GM18520 (cell line): ENCODE data around the gene CAMSAP1.
"Not testable (repeated sequence)": the region's sequence is repeated elsewhere in the genome, so short reads cannot be mapped to it uniquely, and the experiment has no call there.

Experiments used
- ATAC-seq: cut with Tn5 transposase; IDR thresholded peaks from one replicate; pipeline ENCODE4 v1.9.1; 2021; ENCODE audit not compliant: unreplicated experiment

CAMSAP1 gene

GRCh38 chr9:135920973-135921585, 13.7 kb upstream of the CAMSAP1 start:
- ATAC-seq, result no peak

GRCh38 chr9:135920256-135920930, 13.0 kb upstream of the CAMSAP1 start:
- no peak for ATAC-seq

- ATAC-seq, result no peak
These were observed 12.1 kb upstream of the CAMSAP1 start for GRCh38 chr9:135919318-135919890.

GRCh38 chr9:135916227-135916626, 8.9 kb upstream of the CAMSAP1 start:
- not testable (repeated sequence) for ATAC-seq

- no peak for ATAC-seq
These were observed 7.6 kb upstream of the CAMSAP1 start for GRCh38 chr9:135914921-135915320.

GRCh38 chr9:135911233-135911632, 3.9 kb upstream of the CAMSAP1 start:
- not testable (repeated sequence) for ATAC-seq

GRCh38 chr9:135910757-135911156, 3.4 kb upstream of the CAMSAP1 start:
- ATAC-seq, result no peak

- ATAC-seq, result no peak
These were observed 2.9 kb upstream of the CAMSAP1 start for GRCh38 chr9:135910216-135910615.

- no peak for ATAC-seq
These were observed 2.0 kb upstream of the CAMSAP1 start for GRCh38 chr9:135909371-135909770.

GRCh38 chr9:135908754-135909204, 1.4 kb upstream of the CAMSAP1 start:
- no peak for ATAC-seq

- ATAC-seq, result no peak
These were observed 877 bp upstream of the CAMSAP1 start for GRCh38 chr9:135908093-135908753.

- ATAC-seq, result peak; percentile 3
These were observed 328 bp downstream of the CAMSAP1 start for GRCh38 chr9:135907006-135907430.

GRCh38 chr9:135906291-135907005, 898 bp downstream of the CAMSAP1 start:
- no peak for ATAC-seq

- ATAC-seq, result no peak
These were observed 1.7 kb downstream of the CAMSAP1 start for GRCh38 chr9:135905380-135906258.

- no peak for ATAC-seq
These were observed 3.4 kb downstream of the CAMSAP1 start for GRCh38 chr9:135903786-135904520.

- ATAC-seq, result no peak
These were observed 4.0 kb downstream of the CAMSAP1 start for GRCh38 chr9:135903358-135903656.

GRCh38 chr9:135902655-135903357, 4.5 kb downstream of the CAMSAP1 start:
- no peak for ATAC-seq

GRCh38 chr9:135901826-135902225, 5.5 kb downstream of the CAMSAP1 start:
- ATAC-seq, result no peak
